LNCAP (cell line): ENCODE results near the gene SLCO2B1.

Source experiments
- TF ChIP-seq, protein P1 (sequence below): fragments of 450-650 bp; IDR thresholded peaks from 2 replicates; pipeline ENCODE4 v1.5.1; 2017; ENCODE audit warnings: mild to moderate bottlenecking

Gene SLCO2B1

DNA sequence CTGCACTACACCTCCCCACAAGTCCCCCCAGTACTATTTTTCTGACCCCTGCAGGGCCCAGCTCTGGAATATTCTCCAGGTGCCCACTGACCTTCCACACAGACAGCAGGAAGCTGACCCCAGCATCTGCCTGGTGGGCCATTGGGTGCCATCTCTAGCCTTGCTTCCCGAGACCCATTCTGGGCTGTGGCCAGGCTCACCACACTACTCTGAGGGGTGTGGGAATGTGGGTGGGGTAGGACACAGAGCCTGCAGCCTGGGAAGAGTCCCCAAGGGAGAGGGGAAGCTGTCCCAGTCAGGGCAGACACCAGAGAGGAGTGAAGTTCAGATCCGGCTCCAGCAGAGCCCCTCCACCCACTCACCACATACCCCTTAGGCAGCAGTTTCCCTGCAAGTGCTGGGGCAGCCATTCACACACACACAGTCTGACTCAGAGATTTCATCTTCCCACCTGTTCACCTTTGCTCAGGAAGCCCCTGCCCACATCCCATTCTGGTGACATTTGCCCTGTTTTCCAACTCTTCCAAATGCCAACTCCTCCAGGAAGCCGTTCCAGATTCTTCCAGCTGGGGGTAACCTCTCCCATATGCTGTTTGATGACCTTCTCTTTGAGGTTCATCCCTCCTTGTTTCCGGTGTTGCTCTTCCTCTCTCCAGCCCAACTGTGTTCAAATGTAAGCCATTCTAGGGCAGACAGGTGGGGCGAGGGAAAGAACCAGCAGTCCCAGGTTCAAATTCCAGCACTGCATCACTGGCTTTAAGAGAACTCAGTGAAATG lies 1.9 kb downstream of the SLCO2B1 start:
- TF ChIP-seq, protein P1, sequence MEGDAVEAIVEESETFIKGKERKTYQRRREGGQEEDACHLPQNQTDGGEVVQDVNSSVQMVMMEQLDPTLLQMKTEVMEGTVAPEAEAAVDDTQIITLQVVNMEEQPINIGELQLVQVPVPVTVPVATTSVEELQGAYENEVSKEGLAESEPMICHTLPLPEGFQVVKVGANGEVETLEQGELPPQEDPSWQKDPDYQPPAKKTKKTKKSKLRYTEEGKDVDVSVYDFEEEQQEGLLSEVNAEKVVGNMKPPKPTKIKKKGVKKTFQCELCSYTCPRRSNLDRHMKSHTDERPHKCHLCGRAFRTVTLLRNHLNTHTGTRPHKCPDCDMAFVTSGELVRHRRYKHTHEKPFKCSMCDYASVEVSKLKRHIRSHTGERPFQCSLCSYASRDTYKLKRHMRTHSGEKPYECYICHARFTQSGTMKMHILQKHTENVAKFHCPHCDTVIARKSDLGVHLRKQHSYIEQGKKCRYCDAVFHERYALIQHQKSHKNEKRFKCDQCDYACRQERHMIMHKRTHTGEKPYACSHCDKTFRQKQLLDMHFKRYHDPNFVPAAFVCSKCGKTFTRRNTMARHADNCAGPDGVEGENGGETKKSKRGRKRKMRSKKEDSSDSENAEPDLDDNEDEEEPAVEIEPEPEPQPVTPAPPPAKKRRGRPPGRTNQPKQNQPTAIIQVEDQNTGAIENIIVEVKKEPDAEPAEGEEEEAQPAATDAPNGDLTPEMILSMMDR: no peak

DNA sequence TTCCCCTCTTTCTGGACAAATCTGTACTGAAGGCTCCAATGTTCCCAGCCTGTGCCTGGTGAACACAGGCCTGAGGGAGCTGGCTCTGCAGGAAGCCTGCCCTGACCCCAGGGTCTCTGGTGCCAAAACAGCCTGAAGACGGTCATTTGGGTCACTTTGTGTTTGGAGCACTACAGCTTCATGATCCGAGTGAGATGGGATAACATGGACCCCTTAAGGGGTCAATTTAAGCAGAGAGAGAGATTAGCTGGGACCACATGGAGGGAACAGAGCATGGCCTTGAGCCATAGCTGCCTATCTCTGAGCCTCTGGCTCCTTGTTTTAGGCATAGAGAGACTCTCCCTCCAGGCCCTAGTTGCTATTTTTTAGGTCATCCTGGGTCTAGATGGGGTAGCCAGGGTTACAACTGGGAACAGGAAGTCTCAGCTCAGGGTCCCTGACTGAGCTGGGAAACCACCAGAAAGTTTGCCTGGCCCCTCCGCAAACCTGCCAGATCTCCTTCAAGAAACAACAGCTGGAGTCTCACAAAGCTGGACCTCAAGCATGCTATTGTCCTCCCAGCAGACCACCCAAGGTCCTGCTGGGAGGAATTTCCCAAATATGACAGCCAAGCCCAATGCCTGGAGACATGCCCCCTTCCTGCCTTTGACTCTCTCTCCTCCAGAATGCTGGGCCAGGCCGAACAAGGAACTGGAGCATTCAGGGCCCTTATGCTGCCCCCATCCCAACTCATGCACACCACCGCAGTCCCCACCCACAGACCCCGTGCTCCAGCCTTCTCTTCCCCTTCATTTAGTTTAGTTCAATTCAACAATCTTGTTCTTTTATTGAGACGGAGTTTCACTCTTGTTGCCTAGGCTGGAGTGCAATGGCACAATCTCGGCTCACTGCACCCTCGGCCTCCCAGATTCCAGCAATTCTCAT lies 4.0 kb downstream of the SLCO2B1 start:
- TF ChIP-seq, protein P1: no peak

DNA sequence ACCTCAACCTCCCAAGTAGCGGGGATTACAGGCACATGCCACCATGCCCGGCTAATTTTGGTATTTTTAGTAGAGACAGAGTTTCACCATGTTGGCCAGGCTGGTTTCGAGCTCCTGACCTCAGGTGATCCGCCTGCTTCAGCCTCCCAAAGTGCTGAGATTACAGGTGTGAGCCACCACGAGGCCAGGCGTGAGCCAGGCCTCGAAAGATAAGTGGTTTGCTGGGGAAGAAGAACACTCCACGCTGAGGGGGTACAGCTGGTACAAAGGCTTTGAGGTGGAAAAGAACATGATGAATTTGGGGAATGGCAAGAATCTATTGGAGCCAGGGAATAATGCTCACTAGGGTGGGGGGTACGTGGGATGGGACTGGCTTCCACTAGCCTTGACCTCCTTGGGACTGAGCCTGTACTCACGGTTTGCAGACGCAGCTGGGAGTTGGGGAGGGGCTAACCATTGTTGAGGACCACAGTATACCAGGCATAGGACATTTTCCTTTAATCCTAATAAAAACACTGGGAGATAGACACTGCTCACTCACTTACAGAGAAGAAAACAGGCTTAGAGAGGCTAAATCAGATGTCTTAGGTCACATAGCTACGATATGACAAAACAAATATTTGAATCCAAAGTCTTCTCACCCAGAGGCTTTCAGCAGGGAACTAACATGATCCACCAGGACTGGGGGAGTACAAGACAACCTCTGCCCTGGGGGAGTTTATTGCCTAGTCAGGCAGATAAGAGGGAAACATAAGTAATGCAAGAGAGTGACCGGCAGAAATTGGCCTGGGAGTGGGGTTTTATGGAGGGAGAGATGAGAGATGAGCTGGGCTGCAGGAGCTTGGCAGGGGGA lies 4.9 kb downstream of the SLCO2B1 start:
- TF ChIP-seq, protein P1: no peak

DNA sequence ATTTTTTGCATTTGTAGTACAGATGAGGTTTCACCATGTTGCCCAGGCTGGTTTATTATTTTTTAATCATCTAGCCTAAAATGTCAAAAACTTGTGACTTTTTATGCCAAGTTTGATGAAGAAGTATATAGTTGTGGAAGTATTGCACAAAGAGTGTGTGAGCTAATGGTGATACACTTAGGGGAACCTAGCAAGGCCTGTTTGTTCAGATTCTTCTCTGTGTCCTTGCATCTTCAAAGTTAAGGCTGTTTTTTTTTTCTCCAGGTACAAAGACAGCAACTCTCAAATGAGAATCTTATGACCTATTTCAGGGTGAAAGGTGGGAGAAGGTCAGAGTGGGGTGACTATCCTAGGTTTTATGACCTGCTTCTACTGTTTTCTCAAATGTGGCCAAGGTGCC lies 7.3 kb downstream of the SLCO2B1 start:
- TF ChIP-seq, protein P1: no peak

DNA sequence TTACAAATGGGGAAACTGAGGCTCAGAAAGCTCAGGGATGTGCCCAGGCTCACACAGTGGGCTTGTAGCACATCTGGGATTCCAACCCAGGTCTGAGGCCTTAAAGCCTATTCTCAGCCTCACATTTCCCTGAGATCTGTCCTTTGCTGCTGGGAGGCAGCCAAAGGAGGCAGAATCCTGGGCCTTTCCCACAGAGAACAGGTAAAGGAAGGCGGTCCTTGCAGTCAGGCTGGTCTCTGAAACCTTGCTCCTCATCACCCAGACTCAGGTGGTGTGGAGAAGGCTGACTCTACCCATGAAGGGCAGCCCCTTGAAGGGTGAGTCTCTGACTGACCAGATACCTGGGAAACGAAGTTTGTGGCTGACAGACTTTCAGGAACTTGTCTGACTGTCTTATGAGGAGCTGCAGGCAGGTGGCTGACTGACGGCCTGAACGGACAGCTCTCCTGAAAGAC lies 7.8 kb downstream of the SLCO2B1 start:
- TF ChIP-seq, protein P1: no peak

DNA sequence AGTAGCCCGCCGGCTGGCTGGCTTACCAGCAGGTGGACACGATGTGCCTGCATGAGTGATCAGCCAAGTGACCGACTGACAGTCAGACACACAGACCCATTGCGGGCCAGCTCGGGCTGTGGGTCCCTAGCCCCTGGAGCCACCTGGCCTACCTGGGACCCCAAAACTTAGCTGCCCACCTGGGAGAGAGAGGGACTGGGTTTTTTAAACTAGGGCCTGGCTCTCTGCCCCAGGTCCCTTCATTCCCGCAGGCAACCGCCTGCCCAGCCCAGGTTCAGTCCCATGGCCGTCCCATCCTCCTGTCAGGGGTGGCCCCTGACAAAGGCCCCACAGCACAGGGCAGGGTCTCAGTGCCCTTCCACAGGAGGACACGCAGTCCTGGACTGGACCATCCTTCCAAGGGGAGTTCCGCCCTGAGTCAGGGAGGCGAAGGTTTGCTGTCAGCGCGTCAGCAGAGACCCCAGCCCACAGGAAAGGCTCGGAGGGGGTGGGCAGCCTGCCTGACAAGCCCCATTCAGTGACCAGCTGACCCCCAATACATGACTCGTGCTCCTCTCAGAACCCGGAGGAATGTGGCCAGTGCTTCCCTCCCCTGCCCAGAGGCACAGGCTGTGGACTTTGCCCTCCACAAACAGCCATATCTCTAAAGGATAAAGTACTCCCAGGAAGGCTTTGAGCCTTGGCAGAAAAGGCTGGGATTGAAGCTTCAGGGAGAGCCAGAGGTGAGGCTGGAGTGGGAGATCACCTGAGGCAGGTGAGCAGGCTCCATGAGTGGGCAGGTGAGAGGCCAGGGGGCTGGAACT lies 8.4 kb downstream of the SLCO2B1 start:
- TF ChIP-seq, protein P1: no peak
